Heart left ventricle (tissue), 16 donors: ENCODE results near the gene RPS10. TPM values are rescaled to one million over a fixed set of nuclear protein-coding genes. Genes with fewer than 3 reads are reported as not detected.
A peak's percentile ranks its signal among the peaks of the same experiment; 100 is the strongest.
"Not testable (repeated sequence)": the region's sequence is repeated elsewhere in the genome, so short reads cannot be mapped to it uniquely, and the experiment has no call there.

Experiments used
- ATAC-seq, 4 donors: fragments of 200-7000 bp; cut with Tn5 transposase; one replicate each; pipeline ENCODE4 v1.9.1; 2020 to 2022; ENCODE audit warnings: moderate library complexity in 4 of 4, mild to moderate bottlenecking in 3 of 4, moderate number of reproducible peaks in 1 of 4
- DNase-seq, 5 donors: peaks; one replicate each; pipeline ENCODE4 v3.0.0-alpha.2; 2020
- H3K27ac ChIP-seq, 12 donors: fragments of 200-600 bp; sonication (generic) in 4 of 12; one replicate each; pipeline versions ENCODE4 v1.5.0 to v1.8.0; 2016 to 2022; ENCODE audit warnings: mild to moderate bottlenecking in 2 of 12
- H3K27me3 ChIP-seq, 9 donors: fragments of 200-600 bp; sonication (generic) in 2 of 9; one replicate each; pipeline versions ENCODE4 v1.5.1 to v1.8.0; 2016 to 2022; ENCODE audit warnings: mild to moderate bottlenecking in 3 of 9
- H3K36me3 ChIP-seq, 9 donors: fragments of 200-600 bp; sonication (generic) in 2 of 9; one replicate each; pipeline versions ENCODE4 v1.5.0 to v1.8.0; 2018 to 2022; ENCODE audit warnings: mild to moderate bottlenecking in 2 of 9
- H3K4me1 ChIP-seq, 12 donors: fragments of 200-600 bp; sonication (generic) in 4 of 12; one replicate each; pipeline versions ENCODE4 v1.5.0 to v1.8.0; 2016 to 2022; ENCODE audit warnings: mild to moderate bottlenecking in 3 of 12
- H3K4me3 ChIP-seq, 12 donors: fragments of 200-600 bp; sonication (generic) in 4 of 12; one replicate each; pipeline versions ENCODE4 v1.5.0 to v1.8.0; 2017 to 2022; ENCODE audit warnings: mild to moderate bottlenecking in 9 of 12, moderate library complexity in 4 of 12
- H3K9me3 ChIP-seq, 12 donors: fragments of 200-600 bp; sonication (generic) in 4 of 12; one replicate each; pipeline versions ENCODE4 v1.5.0 to v1.8.0; 2016 to 2022; ENCODE audit warnings: mild to moderate bottlenecking in 1 of 12
- POLR2A ChIP-seq, 2 donors: fragments of 450-650 bp; IDR thresholded peaks; one replicate each; pipeline ENCODE4 v1.6.1; 2017; ENCODE audit warnings: antibody characterized with exemption in 2 of 2, mild to moderate bottlenecking in 2 of 2, moderate library complexity in 2 of 2
- WGBS, 4 donors: extraction: QIAGEN DNeasy Blood & Tissue Kit in 2 of 4; methylation state at CpG; one replicate each; pipeline versions ENCODE4 v1.1.5 to v1.1.7; 2013 to 2018; 5-methylcytosine and 5-hydroxymethylcytosine counted together
- intact Hi-C, 10 donors: fragments of 100-400 bp; cut with DNase I; formaldehyde crosslinking; loops; one replicate each; pipeline versions ENCODE4 v1.11.1 to v1.14.2; 2022
- polyA plus RNA-seq, 2 donors: library from polyadenylated mRNA; stranded (reverse); fragments of 200-250 nt; gene quantifications; one replicate each; pipeline ENCODE4 v1.2.3, GENCODE V29; 2013
- total RNA-seq, 9 donors: library from RNA; depleted of rRNA in 2 of 9; stranded (reverse); fragments of >200 nt in 2 of 9; fragmentation: NEBNext Ultra II Directional in 3 of 9; extraction: Animal tissue kit (Norgen Biotek cat#: 25700) in 3 of 9; gene quantifications; one replicate each; pipeline versions ENCODE4 v1.1.0 to v1.2.4, GENCODE V29; 2016 to 2023
- TF ChIP-seq, protein P1 (sequence below), 12 donors: fragments of 200-600 bp; sonication (generic) in 4 of 12; IDR thresholded peaks; one replicate each; pipeline versions ENCODE4 v1.5.0 to v1.8.0; 2018 to 2022; ENCODE audit warnings: antibody characterized with exemption in 12 of 12, mild to moderate bottlenecking in 5 of 12
- donor health status: ischemic (EF 13 %, LVEDD 7.1; RV severe dilation, severe dysfunction).
- donor health status: healthy with polysubstance abuse.
- donor health status: DM: no; HTN: yes; CAD: no.
- donor health status: DM: no; HTN: no; CAD: no.
- donor health status: ischemic (EF 25% LVEDD 6.9; RV normal size, moderate dysfunction).
- donor health status: ischemic (EF 25% LVEDD 5.7; RV mildly dilated, moderate dysfunction).
- donor health status: healthy.
- donor health status: DM: yes; HTN: yes; CAD: no.
- donor health status: ischemic (EF 35%, LVEDD 5.7; RV mildly dilated, moderate dysfunction).
- donor health status: nonischemic (EF 11% LVEDD 7.7; RV severe dilation, severe dysfunction).
- donor health status: DM: yes; HTN: yes; CAD: no.
- donor health status: PGD.
- donor health status: ischemic (EF 29% LVEDD 5.4; RV normal size, mild dysfunction).
- donor health status: nonischemic (EF 23%, LVEDD 6.1; RV moderate dilation, normal function).

RPS10 gene
- total and polyA plus RNA-seq, 11 donors = 504 to 2,277 (median 805) TPM

DNA sequence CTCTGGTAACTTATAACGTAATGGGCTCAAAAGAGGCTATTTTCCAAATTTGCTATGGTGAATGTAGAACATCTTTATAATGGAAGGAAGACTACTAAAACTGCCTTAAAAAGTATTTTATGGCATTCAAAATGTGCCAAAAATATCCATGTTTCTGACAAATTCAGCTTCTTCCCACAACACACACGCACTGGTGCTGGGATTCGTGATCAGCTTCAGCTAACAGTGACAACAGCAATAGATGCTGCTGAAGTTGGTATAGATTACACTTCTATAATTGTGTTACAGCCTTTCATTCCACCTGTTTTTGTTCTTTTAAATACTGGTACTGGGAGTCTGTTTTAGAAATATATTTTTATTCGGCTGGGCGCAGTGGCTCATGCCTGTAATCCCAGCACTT is 52.4 kb downstream of the RPS10 start:
- WGBS, 4 donors = 80 to 89% (median 86%) methylated on average over 5 of the region's 5 CpGs
- Histone ChIP-seq H3K27ac (peak overlapping the region in 1 of 12 donors; percentile 59), H3K4me3 (no peak overlapping the region), H3K9me3 (peaks cover 0 to 5% (median 0%) of the 10 kb centered on the region in 12 donors), H3K4me1 (peaks cover 0 to 64% (median 30%) of the 10 kb centered on the region in 12 donors), H3K27me3 (no peaks in the 10 kb centered on the region), H3K36me3 (peaks cover 0 to 5% (median 0%) of the 10 kb centered on the region in 9 donors)
- DNase-seq = no peak
- no peak for ATAC-seq
- no peak for TF ChIP-seq POLR2A (IDR thresholded peaks at IDR 0.05)
- TF ChIP-seq, protein P1, sequence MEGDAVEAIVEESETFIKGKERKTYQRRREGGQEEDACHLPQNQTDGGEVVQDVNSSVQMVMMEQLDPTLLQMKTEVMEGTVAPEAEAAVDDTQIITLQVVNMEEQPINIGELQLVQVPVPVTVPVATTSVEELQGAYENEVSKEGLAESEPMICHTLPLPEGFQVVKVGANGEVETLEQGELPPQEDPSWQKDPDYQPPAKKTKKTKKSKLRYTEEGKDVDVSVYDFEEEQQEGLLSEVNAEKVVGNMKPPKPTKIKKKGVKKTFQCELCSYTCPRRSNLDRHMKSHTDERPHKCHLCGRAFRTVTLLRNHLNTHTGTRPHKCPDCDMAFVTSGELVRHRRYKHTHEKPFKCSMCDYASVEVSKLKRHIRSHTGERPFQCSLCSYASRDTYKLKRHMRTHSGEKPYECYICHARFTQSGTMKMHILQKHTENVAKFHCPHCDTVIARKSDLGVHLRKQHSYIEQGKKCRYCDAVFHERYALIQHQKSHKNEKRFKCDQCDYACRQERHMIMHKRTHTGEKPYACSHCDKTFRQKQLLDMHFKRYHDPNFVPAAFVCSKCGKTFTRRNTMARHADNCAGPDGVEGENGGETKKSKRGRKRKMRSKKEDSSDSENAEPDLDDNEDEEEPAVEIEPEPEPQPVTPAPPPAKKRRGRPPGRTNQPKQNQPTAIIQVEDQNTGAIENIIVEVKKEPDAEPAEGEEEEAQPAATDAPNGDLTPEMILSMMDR (IDR thresholded peaks at IDR 0.05) = no peak
- intact Hi-C loops = no loop called here

DNA sequence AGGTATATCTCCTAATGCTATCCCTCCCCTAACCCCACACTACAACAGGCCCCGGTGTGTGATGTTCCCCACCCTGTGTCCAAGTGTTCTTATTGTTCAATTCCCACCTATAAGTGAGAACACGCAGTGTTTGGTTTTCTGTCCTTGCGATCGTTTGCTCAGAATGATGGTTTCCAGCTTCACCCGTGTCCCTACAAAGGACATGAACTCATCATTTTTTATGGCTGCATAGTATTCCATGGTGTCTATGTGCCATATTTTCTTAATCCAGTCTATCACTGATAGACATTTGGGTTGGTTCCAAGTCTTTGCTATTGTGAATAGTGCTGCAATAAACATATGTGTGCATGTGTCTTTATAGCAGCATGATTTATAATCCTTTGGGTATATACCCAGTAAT is 54.0 kb downstream of the RPS10 start:
- DNase-seq, H3K27me3 ChIP-seq, H3K27ac ChIP-seq, H3K36me3 ChIP-seq, ATAC-seq, intact Hi-C loops, H3K9me3 ChIP-seq, H3K4me3 ChIP-seq: not testable (repeated sequence)
- H3K4me1 ChIP-seq = peaks cover 0 to 65% (median 29%) of the 10 kb centered on the region in 12 donors
- WGBS, 4 donors = 92 to 98% (median 97%) methylated on average over 3 to 5 of the region's 5 CpGs

DNA sequence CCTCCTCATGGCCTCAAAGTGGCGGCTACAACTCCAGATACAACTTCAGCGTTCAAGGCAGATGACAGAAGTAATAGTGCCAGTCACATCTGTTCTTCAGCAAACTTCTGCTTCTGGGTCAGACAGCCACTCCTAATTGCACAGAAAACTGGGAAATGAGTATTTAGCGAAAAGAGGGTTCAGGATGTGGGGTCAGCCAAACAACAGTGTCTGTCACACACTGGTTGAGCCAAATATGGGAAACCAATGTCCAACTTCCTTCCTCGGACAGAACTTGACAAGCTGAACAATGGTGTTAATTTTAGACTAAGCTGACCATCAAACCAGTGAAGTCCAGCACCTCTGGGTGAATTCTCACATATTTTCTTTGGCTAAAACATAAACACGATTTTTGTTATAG is 55.5 kb downstream of the RPS10 start:
- peak in 2 of 5 donors; percentile 30 to 33 for DNase-seq
- peaks cover 0 to 73% (median 29%) of the 10 kb centered on the region in 12 donors for H3K4me1 ChIP-seq

DNA sequence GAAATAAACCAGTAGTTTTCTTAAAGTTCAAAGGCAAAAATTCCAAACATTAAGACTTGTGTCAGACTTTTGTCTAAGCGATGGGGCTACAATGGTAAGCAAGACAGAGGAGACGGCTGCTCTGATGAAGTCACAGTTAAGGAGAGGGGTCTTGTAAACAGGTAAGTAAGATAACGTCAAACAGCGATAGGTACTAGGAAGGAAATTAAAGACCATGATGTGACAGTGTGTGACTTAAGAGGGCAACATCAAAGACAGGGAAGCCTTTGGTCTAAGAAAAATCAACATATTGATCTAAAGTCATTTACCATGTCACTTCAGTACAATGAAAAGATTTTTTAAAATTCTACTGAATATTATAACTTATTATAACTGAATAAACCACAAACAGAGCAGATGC is 56.5 kb downstream of the RPS10 start:
- peak overlapping the region in 2 of 12 donors; percentile 66 to 75 for H3K27ac ChIP-seq

More for the DNA sequence above, 55.5 kb downstream of the RPS10 start:
- Histone ChIP-seq H3K9me3 (peaks cover 0 to 5% (median 0%) of the 10 kb centered on the region in 12 donors), H3K27me3 (no peaks in the 10 kb centered on the region), H3K27ac (peak overlapping the region in 9 of 12 donors; percentile 22 to 75 (median 66)), H3K36me3 (peaks cover 0 to 5% (median 0%) of the 10 kb centered on the region in 9 donors), H3K4me3 (no peak overlapping the region)
- 48 to 66% (median 59%) methylated on average over 5 of the region's 5 CpGs for WGBS, 4 donors
- intact Hi-C loops = no loop called here
- TF ChIP-seq, protein P1 (IDR thresholded peaks at IDR 0.05) = no peak
- TF ChIP-seq POLR2A (IDR thresholded peaks at IDR 0.05) = no peak
- ATAC-seq = peak in 3 of 4 donors; percentile 58 to 86 (median 79)

More for the DNA sequence above, 56.5 kb downstream of the RPS10 start:
- intact Hi-C loops = no loop called here
- Histone ChIP-seq H3K36me3 (peaks cover 0 to 5% (median 0%) of the 10 kb centered on the region in 9 donors), H3K27me3 (no peaks in the 10 kb centered on the region), H3K9me3 (peaks cover 0 to 5% (median 0%) of the 10 kb centered on the region in 12 donors), H3K4me3 (no peak overlapping the region), H3K4me1 (peaks cover 0 to 76% (median 26%) of the 10 kb centered on the region in 12 donors)
- DNase-seq (no peak), ATAC-seq (no peak)
- 83 to 88% (median 86%) methylated on average over 4 of the region's 4 CpGs for WGBS, 4 donors
- TF ChIP-seq, protein P1 (IDR thresholded peaks at IDR 0.05) = no peak
- no peak for TF ChIP-seq POLR2A (IDR thresholded peaks at IDR 0.05)

Other genes starting within 250 kb of the RPS10 start
- gene HMGA1, start 189.2 kb downstream of the RPS10 start, total RNA-seq = 10 to 100 TPM; 36.4 to 71.5 (median 44.8) TPM
- gene HMGA1, start 189.2 kb downstream of the RPS10 start, polyA plus RNA-seq = 10 to 100 TPM; 23.0 to 76.1 TPM
- gene SMIM29, start 177.1 kb downstream of the RPS10 start, total RNA-seq = 10 to 100 TPM; 18.4 to 37.4 (median 22.6) TPM
- 10 to 100 TPM; 36.5 to 50.4 TPM for gene SMIM29, start 177.1 kb downstream of the RPS10 start, polyA plus RNA-seq
- gene NUDT3, start 33.4 kb downstream of the RPS10 start, total RNA-seq = 10 to 100 TPM; 29.6 to 68.4 (median 54.9) TPM
- gene NUDT3, start 33.4 kb downstream of the RPS10 start, polyA plus RNA-seq = 10 to 100 TPM; 15.9 to 22.4 TPM
- gene PACSIN1, start 40.0 kb upstream of the RPS10 start, total RNA-seq = 10 to 100 TPM in 1 of 9 donors, 1 to 10 TPM in 8; 2.6 to 10.9 (median 6.0) TPM
- 10 to 100 TPM in 1 of 2 donors, 1 to 10 TPM in 1; 1.6 to 12.7 TPM for gene PACSIN1, start 40.0 kb upstream of the RPS10 start, polyA plus RNA-seq
- under 1 TPM in 7 of 9 donors, not detected in 2; 0.12 to 0.46 (median 0.31) TPM for gene SPDEF, start 130.3 kb upstream of the RPS10 start, total RNA-seq
- under 1 TPM; 0.15 to 0.23 TPM for gene SPDEF, start 130.3 kb upstream of the RPS10 start, polyA plus RNA-seq